Cardiac septum (tissue), 1 donor: Measurements from ENCODE around the gene FAM124A. TPM values are rescaled to one million over a fixed set of nuclear protein-coding genes. Genes with fewer than 3 reads are reported as not detected.

Experiments used
- DNase-seq: peaks from one replicate; pipeline ENCODE4 v3.0.0-alpha.2; 2020; ENCODE audit warnings: low spot score
- intact Hi-C: fragments of 100-400 bp; cut with DNase I; formaldehyde crosslinking; loops from one replicate; pipeline ENCODE4 v1.14.0; 2022
- total RNA-seq: library from RNA; stranded (reverse); fragmentation: NEBNext Ultra II Directional; extraction: Animal tissue kit (Norgen Biotek cat#: 25700); gene quantifications from one replicate; pipeline ENCODE4 v1.2.1, GENCODE V29; 2021
- donor health status: DM: no; HTN: no; CAD: no.

Gene FAM124A
- total RNA-seq, 1 donor from 2014 or later, result 4.6 TPM

GRCh38 chr13:51236491-51236792, 14.2 kb downstream of the FAM124A start:
- no peak for DNase-seq
- intact Hi-C loops, result no loop called here

GRCh38 chr13:51237386-51237785, 15.2 kb downstream of the FAM124A start:
- intact Hi-C loops, result no loop called here
- no peak for DNase-seq

GRCh38 chr13:51237887-51238286, 15.7 kb downstream of the FAM124A start:
- DNase-seq, result no peak
- intact Hi-C loops, result no loop called here

GRCh38 chr13:51240178-51240577, 18.0 kb downstream of the FAM124A start:
- intact Hi-C loops, result no loop called here
- no peak for DNase-seq

GRCh38 chr13:51240958-51241357, 18.8 kb downstream of the FAM124A start:
- intact Hi-C loops, result no loop called here
- DNase-seq, result no peak

GRCh38 chr13:51241720-51242119, 19.5 kb downstream of the FAM124A start:
- intact Hi-C loops, result no loop called here
- no peak for DNase-seq

- intact Hi-C loops, result no loop called here
- DNase-seq, result no peak
Measured at GRCh38 chr13:51243227-51243626, 21.0 kb downstream of the FAM124A start.

- no peak for DNase-seq
- intact Hi-C loops, result no loop called here
Measured at GRCh38 chr13:51243832-51244231, 21.6 kb downstream of the FAM124A start.

GRCh38 chr13:51244637-51245405, 22.6 kb downstream of the FAM124A start:
- no peak for DNase-seq
- intact Hi-C loops, result loop anchor here (5.0 kb wide), 1 partner anchor 37 kb away; no protein-coding TSS in a partner anchor

- intact Hi-C loops, result loop anchor here (5.0 kb wide), 1 partner anchor 37 kb away; no protein-coding TSS in a partner anchor
- DNase-seq, result no peak
Measured at GRCh38 chr13:51245583-51245982, 23.4 kb downstream of the FAM124A start.

GRCh38 chr13:51246025-51246417, 23.8 kb downstream of the FAM124A start:
- intact Hi-C loops, result loop anchor here (2.0 to 5.0 kb wide), 2 partner anchors 23 to 36 kb away; partner anchors contain the start of gene FAM124A
- no peak for DNase-seq

GRCh38 chr13:51246418-51247277, 24.4 kb downstream of the FAM124A start:
- intact Hi-C loops, result loop anchor here (2.0 to 5.0 kb wide), 2 partner anchors 24 to 36 kb away; partner anchors contain the start of gene FAM124A
- no peak for DNase-seq

- intact Hi-C loops, result loop anchor here (5.0 kb wide), 1 partner anchor 33 kb away; no protein-coding TSS in a partner anchor
- no peak for DNase-seq
Measured at GRCh38 chr13:51249255-51249654, 27.1 kb downstream of the FAM124A start.

GRCh38 chr13:51249770-51250741, 27.9 kb downstream of the FAM124A start:
- intact Hi-C loops, result loop anchor here (5.0 kb wide), 1 partner anchor 32 kb away; no protein-coding TSS in a partner anchor
- no peak for DNase-seq

GRCh38 chr13:51251480-51251879, 29.3 kb downstream of the FAM124A start:
- DNase-seq, result no peak
- intact Hi-C loops, result no loop called here

- intact Hi-C loops, result no loop called here
- no peak for DNase-seq
Measured at GRCh38 chr13:51252954-51253532, 30.8 kb downstream of the FAM124A start.

- intact Hi-C loops, result no loop called here
- no peak for DNase-seq
Measured at GRCh38 chr13:51255556-51255955, 33.4 kb downstream of the FAM124A start.

- intact Hi-C loops, result no loop called here
- no peak for DNase-seq
Measured at GRCh38 chr13:51257187-51257586, 35.0 kb downstream of the FAM124A start.
